Mammary epithelial cell (primary cell): Measurements from ENCODE around the gene AQP2.

ENCODE experiments used
- CTCF ChIP-seq, 2 donors: IDR thresholded peaks in 1 of 2; conservative IDR thresholded peaks in 1 of 2; 2 replicates each; pipeline ENCODE4 v1.5.1; 2011 to 2012; ENCODE audit warnings: inconsistent platforms in 2 of 2, low read length in 2 of 2, mild to moderate bottlenecking in 2 of 2, control low read depth in 1 of 2, low read depth in 1 of 2; ENCODE audit not compliant: insufficient read depth in 1 of 2; ENCODE audit errors: extremely low read depth in 1 of 2
- EZH2 ChIP-seq: IDR thresholded peaks from 2 replicates; pipeline ENCODE4 v1.6.1; 2012; ENCODE audit warnings: low read length, inconsistent platforms, borderline replicate concordance

GRCh38 chr12:49964849-49965624, 14.5 kb downstream of the AQP2 start:
- TF ChIP-seq CTCF (conservative IDR thresholded peaks at IDR 0.05 in 1 of 2, IDR thresholded peaks at IDR 0.05 in 1 of 2; ENCODE audit: extremely low read depth in 1 of 2, insufficient read depth in 1 of 2, low read depth in 1 of 2, low read length in 2 of 2) (no peak), EZH2 (no peak)
